D721Med (cell line): ENCODE data around the gene CADPS.

ENCODE experiments used
- DNase-seq: peaks from one replicate; pipeline ENCODE4 v3.0.0; 2011; ENCODE audit warnings: low spot score; ENCODE audit not compliant: insufficient read length
- FAIRE-seq: peaks from 2 replicates; lab custom pipeline; 2011; peaks lifted over from hg19 to GRCh38; lab: Jason Lieb, UNC
- CTCF ChIP-seq: IDR thresholded peaks from 2 replicates; pipeline ENCODE4 v1.5.1; 2012; ENCODE audit warnings: mild to moderate bottlenecking, control low read depth; ENCODE audit not compliant: insufficient read depth; ENCODE audit errors: missing control alignments

CADPS gene

DNA sequence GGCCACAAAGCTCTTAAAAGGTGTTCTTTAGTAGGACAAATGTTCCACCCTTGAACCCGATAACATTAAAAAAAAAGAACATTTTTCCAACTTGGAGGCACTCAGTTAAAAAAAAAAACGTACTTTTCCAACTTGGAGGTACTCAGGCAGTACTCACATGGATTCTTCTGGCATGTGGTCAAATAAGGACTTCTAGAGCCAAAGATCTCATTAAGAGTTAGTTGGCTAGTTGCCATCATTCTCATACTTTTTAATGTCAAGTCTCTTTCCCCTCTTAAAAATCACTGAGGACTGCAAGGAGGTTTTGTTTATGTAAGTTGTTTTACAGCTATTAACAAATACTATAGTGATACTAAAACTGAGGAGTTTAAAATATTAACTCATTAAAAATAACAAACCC, 101.0 kb downstream of the CADPS start:
- DNase-seq (no peak), FAIRE-seq (no peak)
- no peak for TF ChIP-seq CTCF

GRCh38 chr3:62771331-62772072, 103.7 kb downstream of the CADPS start:
- no peak for TF ChIP-seq CTCF
- no peak for FAIRE-seq
- no peak for DNase-seq

GRCh38 chr3:62768896-62769295, 106.3 kb downstream of the CADPS start:
- FAIRE-seq: no peak
- DNase-seq: no peak
- TF ChIP-seq CTCF: no peak

DNA sequence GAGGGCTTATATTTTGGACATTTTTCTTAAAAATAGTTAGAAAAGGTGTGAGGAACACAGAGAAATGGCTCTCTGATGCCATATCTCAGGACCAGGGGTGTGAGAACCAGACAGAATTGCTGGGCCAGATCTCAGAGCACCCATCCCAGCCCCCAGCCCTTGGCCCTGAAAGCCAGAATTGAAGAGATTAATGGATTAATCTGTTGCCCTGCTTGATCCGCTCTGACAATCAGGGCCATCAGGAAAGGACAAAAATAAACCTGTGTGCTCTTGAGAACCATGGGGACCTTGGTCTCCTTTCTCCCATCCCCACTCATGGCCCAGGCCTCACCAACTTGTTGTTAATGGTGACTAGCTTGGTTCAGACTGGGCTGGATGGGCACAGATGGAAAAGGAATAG, 113.5 kb downstream of the CADPS start:
- FAIRE-seq (peak; percentile 81), DNase-seq (no peak)
- TF ChIP-seq CTCF: no peak

GRCh38 chr3:62761311-62761710, 113.9 kb downstream of the CADPS start:
- no peak for TF ChIP-seq CTCF
- FAIRE-seq (peak; percentile 11), DNase-seq (no peak)

- no peak for TF ChIP-seq CTCF
- DNase-seq (no peak), FAIRE-seq (no peak)
These were observed 116.7 kb downstream of the CADPS start for GRCh38 chr3:62758296-62759066.

- peak; percentile 89 for FAIRE-seq
- no peak for TF ChIP-seq CTCF
- DNase-seq: no peak
These were observed 118.2 kb downstream of the CADPS start for GRCh38 chr3:62757045-62757444.
